Suprapubic skin (tissue), 4 donors: ENCODE results near the gene NHEJ1. TPM values are rescaled to one million over a fixed set of nuclear protein-coding genes. Genes with fewer than 3 reads are reported as not detected.
A peak's percentile ranks its signal among the peaks of the same experiment; 100 is the strongest.

Experiments
- DNase-seq, 2 donors: peaks; one replicate each; pipeline ENCODE4 v3.0.0-alpha.2; 2019; ENCODE audit warnings: low spot score in 2 of 2
- H3K27ac ChIP-seq: fragments of 200-600 bp; sonication (generic); one replicate; pipeline ENCODE4 v1.5.1; 2019
- H3K27me3 ChIP-seq: fragments of 200-600 bp; sonication (generic); one replicate; pipeline ENCODE4 v1.5.1; 2019
- H3K36me3 ChIP-seq: fragments of 200-600 bp; sonication (generic); one replicate; pipeline ENCODE4 v1.5.1; 2019
- H3K4me1 ChIP-seq: fragments of 200-600 bp; sonication (generic); one replicate; pipeline ENCODE4 v1.5.1; 2019
- H3K4me3 ChIP-seq: fragments of 200-600 bp; sonication (generic); one replicate; pipeline ENCODE4 v1.5.1; 2019; ENCODE audit warnings: mild to moderate bottlenecking
- H3K9me3 ChIP-seq: fragments of 200-600 bp; sonication (generic); one replicate; pipeline ENCODE4 v1.5.1; 2019
- CTCF ChIP-seq, 2 donors: fragments of 200-600 bp in 1 of 2; fragments of 450-650 bp in 1 of 2; sonication (generic) in 1 of 2; IDR thresholded peaks; one replicate each; pipeline ENCODE4 v1.5.1; 2016 to 2019; ENCODE audit warnings: antibody characterized with exemption in 2 of 2, mild to moderate bottlenecking in 1 of 2, moderate library complexity in 1 of 2
- EP300 ChIP-seq: sonication (generic); formaldehyde crosslinking; IDR thresholded peaks from one replicate; pipeline ENCODE4 v1.6.1; 2017; ENCODE audit warnings: antibody characterized with exemption
- POLR2A ChIP-seq, 2 donors: fragments of 450-650 bp; IDR thresholded peaks; one replicate each; pipeline ENCODE4 v1.6.1; 2017; ENCODE audit warnings: antibody characterized with exemption in 2 of 2, mild to moderate bottlenecking in 2 of 2, moderate library complexity in 2 of 2
- POLR2AphosphoS5 ChIP-seq, 3 donors: sonication (generic); formaldehyde crosslinking; IDR thresholded peaks; one replicate each; pipeline ENCODE4 v1.6.1; 2017; ENCODE audit warnings: antibody characterized with exemption in 3 of 3
- WGBS: methylation state at CpG from one replicate; pipeline ENCODE4 v1.1.5; 2018; 5-methylcytosine and 5-hydroxymethylcytosine counted together
- total RNA-seq, 4 donors: library from RNA; depleted of rRNA; stranded (reverse); fragments of >200 nt; gene quantifications; one replicate each; pipeline ENCODE4 v1.1.0, GENCODE V29; 2016

Gene NHEJ1
- total RNA-seq, 4 donors from 2014 or later = 15.7 to 19.2 (median 18.3) TPM

DNA sequence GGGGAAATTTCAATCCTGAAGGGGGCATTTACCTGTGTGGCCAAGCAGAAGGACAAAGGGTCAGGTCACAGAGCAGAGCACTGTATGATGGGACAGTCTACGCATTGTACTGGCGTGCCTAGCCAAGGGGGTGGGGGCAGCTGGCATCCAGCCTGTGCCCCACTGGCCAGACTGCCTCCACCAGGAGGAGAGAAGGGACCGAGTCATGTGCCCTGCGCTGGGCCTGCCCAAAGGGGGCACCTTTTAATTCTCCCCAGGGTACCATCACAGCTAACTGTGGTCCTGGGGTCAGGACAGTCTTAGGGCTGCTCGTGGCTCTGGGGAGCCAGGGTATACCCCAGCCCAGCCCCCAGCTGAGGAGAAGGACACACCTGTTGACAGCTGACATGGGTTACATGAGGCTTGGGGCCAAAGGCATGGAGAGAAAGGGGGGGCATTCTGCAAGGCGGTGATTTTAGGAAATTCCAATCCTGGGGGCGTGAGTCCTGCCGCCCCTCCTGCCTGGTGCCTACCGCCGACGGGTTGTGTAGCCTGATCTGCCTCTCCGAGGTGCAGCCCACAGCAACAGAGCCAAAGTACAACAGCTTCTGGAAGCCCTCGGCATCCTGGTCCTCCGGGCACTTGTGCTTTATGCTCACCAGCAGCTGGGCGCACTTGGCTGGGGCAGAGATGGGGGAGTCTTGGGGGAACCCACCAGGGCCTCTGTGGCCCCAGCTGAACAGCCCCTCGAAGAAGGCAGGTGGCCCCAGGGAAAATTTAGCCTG lies 130.3 kb downstream of the NHEJ1 start:
- TF ChIP-seq EP300 (no peak), POLR2AphosphoS5 (IDR thresholded peaks at IDR 0.05) (no peak), CTCF (IDR thresholded peaks at IDR 0.05) (no peak), POLR2A (IDR thresholded peaks at IDR 0.05) (no peak)
- Histone ChIP-seq H3K9me3 (no peaks in the 10 kb centered on the region), H3K36me3 (no peaks in the 10 kb centered on the region), H3K4me3 (no peak overlapping the region), H3K27me3 (peaks cover 35% of the 10 kb centered on the region), H3K27ac (no peak overlapping the region), H3K4me1 (no peaks in the 10 kb centered on the region)
- no peak for DNase-seq
- WGBS = 58% methylated on average over 6 of the region's 16 CpGs

- H3K9me3 ChIP-seq = no peaks in the 10 kb centered on the region
- H3K4me1 ChIP-seq = no peaks in the 10 kb centered on the region
- peak in 1 of 2 donors; percentile 80 for DNase-seq
- no peaks in the 10 kb centered on the region for H3K36me3 ChIP-seq
- no peak overlapping the region for H3K27ac ChIP-seq
- peaks cover 35% of the 10 kb centered on the region for H3K27me3 ChIP-seq
- WGBS = no CpG with 5 or more reads among the region's 9 CpGs
- H3K4me3 ChIP-seq = no peak overlapping the region
- TF ChIP-seq CTCF (IDR thresholded peaks at IDR 0.05) = peak; percentile 92 to 97
- no peak for TF ChIP-seq POLR2A (IDR thresholded peaks at IDR 0.05)
These were observed 130.8 kb downstream of the NHEJ1 start for GRCh38 chr2:219029829-219030165.

DNA sequence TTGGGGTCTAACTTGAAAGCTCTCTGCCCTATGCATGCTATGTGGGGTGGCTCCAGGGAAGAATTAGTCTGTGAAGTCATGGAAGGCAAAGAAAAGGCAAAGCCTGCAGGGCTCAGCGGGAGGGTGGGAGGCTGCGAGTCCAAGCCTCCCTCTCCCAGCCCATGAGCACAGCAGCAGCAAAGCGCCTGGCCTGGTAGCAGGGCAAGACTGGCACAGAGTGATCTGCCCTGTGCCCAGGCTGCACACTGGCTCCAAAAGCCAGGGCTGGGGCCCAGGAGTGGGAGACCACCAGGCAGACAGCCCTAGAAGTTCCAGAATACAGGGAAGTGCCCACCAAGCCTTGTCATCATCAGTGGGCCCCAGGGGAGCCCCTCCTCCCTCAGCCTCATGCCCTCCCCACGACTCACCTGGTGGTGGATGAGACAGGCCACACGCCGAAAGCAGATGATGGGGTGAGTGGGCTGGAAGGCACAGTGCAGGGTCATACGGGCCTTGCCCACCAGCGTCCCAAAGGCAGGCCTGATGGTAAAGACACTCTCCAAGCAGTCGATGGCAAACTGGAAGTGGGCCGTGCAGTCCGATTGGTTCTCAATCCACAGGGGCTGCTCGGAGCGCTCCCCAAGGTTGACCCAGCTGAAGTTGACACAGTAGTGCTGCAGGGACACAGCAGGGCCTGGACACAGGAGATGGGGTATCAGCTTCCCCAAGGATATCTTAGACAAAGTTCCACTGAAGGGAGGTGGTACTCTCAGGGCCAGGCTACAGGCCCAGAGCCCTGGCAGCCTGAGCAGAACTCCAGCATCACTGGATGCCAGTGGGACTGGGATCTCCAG lies 131.4 kb downstream of the NHEJ1 start:
- Histone ChIP-seq H3K36me3 (no peaks in the 10 kb centered on the region), H3K4me3 (no peak overlapping the region), H3K27me3 (peaks cover 35% of the 10 kb centered on the region), H3K9me3 (no peaks in the 10 kb centered on the region), H3K4me1 (no peaks in the 10 kb centered on the region), H3K27ac (no peak overlapping the region)
- DNase-seq = no peak
- 77% methylated on average over 4 of the region's 13 CpGs for WGBS
- TF ChIP-seq POLR2AphosphoS5 (IDR thresholded peaks at IDR 0.05) (no peak), CTCF (IDR thresholded peaks at IDR 0.05) (no peak), POLR2A (IDR thresholded peaks at IDR 0.05) (no peak), EP300 (no peak)

GRCh38 chr2:219028141-219028540 lies 132.5 kb downstream of the NHEJ1 start:
- Histone ChIP-seq H3K9me3 (no peaks in the 10 kb centered on the region), H3K27me3 (peaks cover 30% of the 10 kb centered on the region), H3K4me3 (no peak overlapping the region), H3K27ac (no peak overlapping the region), H3K4me1 (no peaks in the 10 kb centered on the region), H3K36me3 (no peaks in the 10 kb centered on the region)
- DNase-seq = no peak
- 78% methylated on average over 5 of the region's 5 CpGs for WGBS
- TF ChIP-seq EP300 = no peak
- TF ChIP-seq CTCF (IDR thresholded peaks at IDR 0.05) = no peak
- TF ChIP-seq POLR2A (IDR thresholded peaks at IDR 0.05) = no peak
- TF ChIP-seq POLR2AphosphoS5 (IDR thresholded peaks at IDR 0.05) = no peak

- H3K9me3 ChIP-seq = no peaks in the 10 kb centered on the region
- no peak for DNase-seq
- H3K36me3 ChIP-seq = no peaks in the 10 kb centered on the region
- peaks cover 29% of the 10 kb centered on the region for H3K27me3 ChIP-seq
- H3K27ac ChIP-seq = no peak overlapping the region
- H3K4me3 ChIP-seq = no peak overlapping the region
- WGBS = 90% methylated on average over 20 of the region's 22 CpGs
- TF ChIP-seq POLR2AphosphoS5 (IDR thresholded peaks at IDR 0.05) (no peak), POLR2A (IDR thresholded peaks at IDR 0.05) (no peak), CTCF (IDR thresholded peaks at IDR 0.05) (no peak), EP300 (no peak)
- H3K4me1 ChIP-seq = no peaks in the 10 kb centered on the region
These were observed 133.0 kb downstream of the NHEJ1 start for GRCh38 chr2:219027511-219028055.
